ENCODE measurements around the gene BMPR1B. TPM values are rescaled to one million over a fixed set of nuclear protein-coding genes. Genes with fewer than 3 reads are reported as not detected.

The BMPR1B gene
- not detected for total RNA-seq

- DNase-seq, result no peak
Measured at GRCh38 chr4:94757192-94758140, at the start of gene BMPR1B. Gene BMPR1B (plus strand): TSS chr4:94757955. CDS start chr4:95104425, 346,470 bp downstream.

GRCh38 chr4:94711635-94712034 lies 46.1 kb upstream of the BMPR1B start:
- DNase-seq, result no peak

GRCh38 chr4:94714365-94715160 lies 43.2 kb upstream of the BMPR1B start:
- no peak for DNase-seq

- DNase-seq, result no peak
Measured at GRCh38 chr4:94715726-94716125, 42.0 kb upstream of the BMPR1B start.

GRCh38 chr4:94721310-94721709 lies 36.4 kb upstream of the BMPR1B start:
- DNase-seq, result no peak

GRCh38 chr4:94722270-94722669 lies 35.5 kb upstream of the BMPR1B start:
- DNase-seq, result no peak

- DNase-seq, result no peak
Measured at GRCh38 chr4:94722748-94723147, 35.0 kb upstream of the BMPR1B start.

- no peak for DNase-seq
Measured at GRCh38 chr4:94724016-94724790, 33.6 kb upstream of the BMPR1B start.

GRCh38 chr4:94726524-94727123 lies 31.1 kb upstream of the BMPR1B start:
- DNase-seq, result no peak

- no peak for DNase-seq
Measured at GRCh38 chr4:94728056-94728766, 29.5 kb upstream of the BMPR1B start.

GRCh38 chr4:94732358-94732698 lies 25.4 kb upstream of the BMPR1B start:
- no peak for DNase-seq

- DNase-seq, result no peak
Measured at GRCh38 chr4:94739741-94740140, 18.0 kb upstream of the BMPR1B start.

GRCh38 chr4:94741304-94741703 lies 16.5 kb upstream of the BMPR1B start:
- no peak for DNase-seq

- DNase-seq, result no peak
Measured at GRCh38 chr4:94743838-94744237, 13.9 kb upstream of the BMPR1B start.

- no peak for DNase-seq
Measured at GRCh38 chr4:94744850-94745249, 12.9 kb upstream of the BMPR1B start.

- DNase-seq, result no peak
Measured at GRCh38 chr4:94746746-94747145, 11.0 kb upstream of the BMPR1B start.

- no peak for DNase-seq
Measured at GRCh38 chr4:94758141-94758699, 465 bp downstream of the BMPR1B start.

GRCh38 chr4:94758700-94759399 lies 1.1 kb downstream of the BMPR1B start:
- DNase-seq, result no peak

GRCh38 chr4:94759767-94760211 lies 2.0 kb downstream of the BMPR1B start:
- DNase-seq, result no peak

GRCh38 chr4:94762326-94762725 lies 4.6 kb downstream of the BMPR1B start:
- no peak for DNase-seq

GRCh38 chr4:94763005-94763404 lies 5.2 kb downstream of the BMPR1B start:
- DNase-seq, result no peak
